ENCODE measurements around the gene MUC15. TPM values are rescaled to one million over a fixed set of nuclear protein-coding genes. Genes with fewer than 3 reads are reported as not detected.

Gene MUC15
- total and polyA plus RNA-seq, 2 experiments from 2014 or later = not detected

- TF ChIP-seq, protein P1, sequence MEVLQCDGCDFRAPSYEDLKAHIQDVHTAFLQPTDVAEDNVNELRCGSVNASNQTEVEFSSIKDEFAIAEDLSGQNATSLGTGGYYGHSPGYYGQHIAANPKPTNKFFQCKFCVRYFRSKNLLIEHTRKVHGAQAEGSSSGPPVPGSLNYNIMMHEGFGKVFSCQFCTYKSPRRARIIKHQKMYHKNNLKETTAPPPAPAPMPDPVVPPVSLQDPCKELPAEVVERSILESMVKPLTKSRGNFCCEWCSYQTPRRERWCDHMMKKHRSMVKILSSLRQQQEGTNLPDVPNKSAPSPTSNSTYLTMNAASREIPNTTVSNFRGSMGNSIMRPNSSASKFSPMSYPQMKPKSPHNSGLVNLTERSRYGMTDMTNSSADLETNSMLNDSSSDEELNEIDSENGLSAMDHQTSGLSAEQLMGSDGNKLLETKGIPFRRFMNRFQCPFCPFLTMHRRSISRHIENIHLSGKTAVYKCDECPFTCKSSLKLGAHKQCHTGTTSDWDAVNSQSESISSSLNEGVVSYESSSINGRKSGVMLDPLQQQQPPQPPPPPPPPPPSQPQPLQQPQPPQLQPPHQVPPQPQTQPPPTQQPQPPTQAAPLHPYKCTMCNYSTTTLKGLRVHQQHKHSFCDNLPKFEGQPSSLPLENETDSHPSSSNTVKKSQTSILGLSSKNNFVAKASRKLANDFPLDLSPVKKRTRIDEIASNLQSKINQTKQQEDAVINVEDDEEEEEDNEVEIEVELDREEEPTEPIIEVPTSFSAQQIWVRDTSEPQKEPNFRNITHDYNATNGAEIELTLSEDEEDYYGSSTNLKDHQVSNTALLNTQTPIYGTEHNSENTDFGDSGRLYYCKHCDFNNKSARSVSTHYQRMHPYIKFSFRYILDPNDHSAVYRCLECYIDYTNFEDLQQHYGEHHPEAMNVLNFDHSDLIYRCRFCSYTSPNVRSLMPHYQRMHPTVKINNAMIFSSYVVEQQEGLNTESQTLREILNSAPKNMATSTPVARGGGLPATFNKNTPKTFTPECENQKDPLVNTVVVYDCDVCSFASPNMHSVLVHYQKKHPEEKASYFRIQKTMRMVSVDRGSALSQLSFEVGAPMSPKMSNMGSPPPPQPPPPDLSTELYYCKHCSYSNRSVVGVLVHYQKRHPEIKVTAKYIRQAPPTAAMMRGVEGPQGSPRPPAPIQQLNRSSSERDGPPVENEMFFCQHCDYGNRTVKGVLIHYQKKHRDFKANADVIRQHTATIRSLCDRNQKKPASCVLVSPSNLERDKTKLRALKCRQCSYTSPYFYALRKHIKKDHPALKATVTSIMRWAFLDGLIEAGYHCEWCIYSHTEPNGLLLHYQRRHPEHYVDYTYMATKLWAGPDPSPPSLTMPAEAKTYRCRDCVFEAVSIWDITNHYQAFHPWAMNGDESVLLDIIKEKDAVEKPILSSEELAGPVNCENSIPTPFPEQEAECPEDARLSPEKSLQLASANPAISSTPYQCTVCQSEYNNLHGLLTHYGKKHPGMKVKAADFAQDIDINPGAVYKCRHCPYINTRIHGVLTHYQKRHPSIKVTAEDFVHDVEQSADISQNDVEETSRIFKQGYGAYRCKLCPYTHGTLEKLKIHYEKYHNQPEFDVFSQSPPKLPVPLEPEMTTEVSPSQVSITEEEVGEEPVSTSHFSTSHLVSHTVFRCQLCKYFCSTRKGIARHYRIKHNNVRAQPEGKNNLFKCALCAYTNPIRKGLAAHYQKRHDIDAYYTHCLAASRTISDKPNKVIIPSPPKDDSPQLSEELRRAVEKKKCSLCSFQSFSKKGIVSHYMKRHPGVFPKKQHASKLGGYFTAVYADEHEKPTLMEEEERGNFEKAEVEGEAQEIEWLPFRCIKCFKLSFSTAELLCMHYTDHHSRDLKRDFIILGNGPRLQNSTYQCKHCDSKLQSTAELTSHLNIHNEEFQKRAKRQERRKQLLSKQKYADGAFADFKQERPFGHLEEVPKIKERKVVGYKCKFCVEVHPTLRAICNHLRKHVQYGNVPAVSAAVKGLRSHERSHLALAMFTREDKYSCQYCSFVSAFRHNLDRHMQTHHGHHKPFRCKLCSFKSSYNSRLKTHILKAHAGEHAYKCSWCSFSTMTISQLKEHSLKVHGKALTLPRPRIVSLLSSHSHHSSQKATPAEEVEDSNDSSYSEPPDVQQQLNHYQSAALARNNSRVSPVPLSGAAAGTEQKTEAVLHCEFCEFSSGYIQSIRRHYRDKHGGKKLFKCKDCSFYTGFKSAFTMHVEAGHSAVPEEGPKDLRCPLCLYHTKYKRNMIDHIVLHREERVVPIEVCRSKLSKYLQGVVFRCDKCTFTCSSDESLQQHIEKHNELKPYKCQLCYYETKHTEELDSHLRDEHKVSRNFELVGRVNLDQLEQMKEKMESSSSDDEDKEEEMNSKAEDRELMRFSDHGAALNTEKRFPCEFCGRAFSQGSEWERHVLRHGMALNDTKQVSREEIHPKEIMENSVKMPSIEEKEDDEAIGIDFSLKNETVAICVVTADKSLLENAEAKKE (CRISPR knock-in tag; IDR thresholded peaks at IDR 0.05) = no peak
- no peak for TF ChIP-seq NANOG (IDR thresholded peaks at IDR 0.05; ENCODE audit: borderline replicate concordance)
- TF ChIP-seq CTCF (conservative IDR thresholded peaks at IDR 0.05; ENCODE audit: low read depth in 2 of 2) = no peak
Measured at GRCh38 chr11:26621132-26621531, 49.1 kb upstream of the MUC15 start (continued).

- H3F3A ChIP-seq (replicated peaks; ENCODE audit: low read depth) = no peaks in the 10 kb centered on the region
- no peaks in the 10 kb centered on the region for H3K27me3 Mint-ChIP-seq (ENCODE audit: insufficient read depth, low read depth, poor library complexity)
- 0 out of 2 replicates have a peak, but pooled peaks cover 4% of the 10 kb centered on the region for H3K4me1 ChIP-seq (ENCODE audit: insufficient read depth)
- H3K4me2 ChIP-seq = no peak overlapping the region
- H3K36me3 ChIP-seq (ENCODE audit: insufficient read depth) = no peaks in the 10 kb centered on the region
- no peaks in the 10 kb centered on the region for H3K9me3 Mint-ChIP-seq
- H3K27ac ChIP-seq (ENCODE audit: low read depth) = no peak overlapping the region
- H3K27me3 ChIP-seq (ENCODE audit: insufficient read depth) = no peaks in the 10 kb centered on the region
- H4K20me1 ChIP-seq (replicated peaks; ENCODE audit: insufficient read depth) = no peaks in the 10 kb centered on the region
- H3K4me3 Mint-ChIP-seq = no peak overlapping the region
- H2AFZ ChIP-seq = no peak overlapping the region
- peaks cover 11% of the 10 kb centered on the region for H3K4me1 Mint-ChIP-seq
- H3K79me2 ChIP-seq (replicated peaks; ENCODE audit: insufficient read depth) = no peaks in the 10 kb centered on the region
- no peak overlapping the region for H3K4me3 ChIP-seq
- no peaks in the 10 kb centered on the region for H3K36me3 Mint-ChIP-seq (ENCODE audit: low read depth)
- ATAC-seq = no peak
- no peak for DNase-seq (ENCODE audit: low spot score)
- no peaks in the 10 kb centered on the region for H3K9me2 ChIP-seq (ENCODE audit: insufficient read depth)
- H3K27ac Mint-ChIP-seq = no peak overlapping the region
- TF ChIP-seq, protein P1 (CRISPR knock-in tag; IDR thresholded peaks at IDR 0.05) = no peak
- TF ChIP-seq NANOG (IDR thresholded peaks at IDR 0.05; ENCODE audit: borderline replicate concordance) (no peak), CREB1 (CRISPR knock-in tag; IDR thresholded peaks at IDR 0.05; ENCODE audit: low read depth) (no peak), EZH2phosphoT487 (IDR thresholded peaks at IDR 0.05; ENCODE audit: unreplicated experiment) (no peak), JUNB (IDR thresholded peaks at IDR 0.05; ENCODE audit: unreplicated experiment) (no peak), POLR2AphosphoS5 (IDR thresholded peaks at IDR 0.05; ENCODE audit: low read depth) (no peak)
Measured at GRCh38 chr11:26620282-26621045, 48.4 kb upstream of the MUC15 start.

Data from GM23338 (cell line).